ENCODE measurements around the gene CDK12. TPM values are rescaled to one million over a fixed set of nuclear protein-coding genes. Genes with fewer than 3 reads are reported as not detected.

Gene CDK12
- 49.3 and 51.2 TPM in 2 replicates for total RNA-seq

GRCh38 chr17:39461113-39461925 is at the start of gene CDK12:
TSS of gene CDK12 (plus strand) at chr17:39461486. CDS start at chr17:39462072, 586 bp downstream.

DNA sequence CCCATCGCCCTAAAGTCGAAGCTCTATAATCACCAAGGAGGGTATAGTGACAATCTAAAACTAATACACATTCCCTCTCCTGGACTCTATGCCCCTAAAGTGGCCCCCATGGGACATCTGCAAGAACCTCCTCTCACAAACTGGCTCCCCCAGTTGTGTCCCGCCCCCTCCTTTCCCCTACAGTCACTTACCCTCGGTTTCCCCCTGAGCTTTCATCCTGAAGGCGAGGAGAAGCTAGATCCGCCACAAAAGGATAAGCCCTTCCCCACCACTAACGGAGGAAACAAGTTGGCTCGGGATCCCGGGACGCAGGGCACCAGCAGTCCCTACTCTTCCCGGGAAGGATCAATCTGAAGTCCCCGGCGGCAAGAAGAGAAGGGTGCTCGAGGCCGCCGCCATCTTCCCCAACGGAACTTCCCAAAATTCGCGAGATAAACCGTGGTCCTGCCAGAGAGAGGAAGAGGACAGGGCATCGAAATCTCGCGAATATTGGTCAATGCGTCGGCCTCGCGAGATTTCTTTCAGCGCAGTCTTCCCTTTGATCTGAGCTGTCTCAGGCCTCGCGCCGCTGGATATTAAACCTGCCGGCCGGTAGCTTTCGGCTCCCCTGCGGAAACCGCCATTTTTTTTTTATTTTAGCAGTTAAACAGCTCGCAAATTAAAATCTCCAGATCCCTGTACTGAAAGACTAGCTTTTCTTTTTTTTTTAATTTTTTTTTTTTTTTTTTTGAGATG is 10.3 kb upstream of the CDK12 start, which contains the start of gene MED1:
MED1 (minus strand) TSS at position 417 of the 735 bp plus-strand sequence; CDS start at position 216, 201 bp downstream.

Small RNA genes within 50 kb of the gene (small RNA-seq; reads per million reads assigned to genes)
- gene RNU6-233P: not detected

Other genes starting within 250 kb of the CDK12 start
- gene STAC2, start 235.5 kb upstream of the CDK12 start, total RNA-seq: not detected in 2 replicates
- gene FBXL20, start 59.9 kb upstream of the CDK12 start, total RNA-seq: 16.0 and 19.8 TPM in 2 replicates
- gene MED1, start 10.2 kb upstream of the CDK12 start, total RNA-seq: 32.3 and 37.6 TPM in 2 replicates
- not detected in 2 replicates for gene NEUROD2, start 146.4 kb downstream of the CDK12 start, total RNA-seq
- not detected in 2 replicates for gene PPP1R1B, start 165.5 kb downstream of the CDK12 start, total RNA-seq
- 31.7 and 45.7 TPM in 2 replicates for gene STARD3, start 175.7 kb downstream of the CDK12 start, total RNA-seq
- 0.65 and 0.67 TPM in 2 replicates for gene TCAP, start 203.9 kb downstream of the CDK12 start, total RNA-seq
- gene PNMT, start 207.0 kb downstream of the CDK12 start, total RNA-seq: not detected in 2 replicates
- gene PGAP3, start 226.6 kb downstream of the CDK12 start, total RNA-seq: 3.6 and 4.9 TPM in 2 replicates
- 2.8 and 5.6 TPM in 2 replicates for gene ERBB2, start 238.6 kb downstream of the CDK12 start, total RNA-seq

Measured in vein endothelial cell (primary cell).